GM21360 (cell line): Measurements from ENCODE around the gene CLEC11A.
"Not testable (repeated sequence)": the region's sequence is repeated elsewhere in the genome, so short reads cannot be mapped to it uniquely, and the experiment has no call there.

Experiments
- ATAC-seq: cut with Tn5 transposase; IDR thresholded peaks from one replicate; pipeline ENCODE4 v1.9.1; 2021; ENCODE audit warnings: mild to moderate bottlenecking, moderate library complexity; ENCODE audit not compliant: unreplicated experiment

Gene CLEC11A

DNA sequence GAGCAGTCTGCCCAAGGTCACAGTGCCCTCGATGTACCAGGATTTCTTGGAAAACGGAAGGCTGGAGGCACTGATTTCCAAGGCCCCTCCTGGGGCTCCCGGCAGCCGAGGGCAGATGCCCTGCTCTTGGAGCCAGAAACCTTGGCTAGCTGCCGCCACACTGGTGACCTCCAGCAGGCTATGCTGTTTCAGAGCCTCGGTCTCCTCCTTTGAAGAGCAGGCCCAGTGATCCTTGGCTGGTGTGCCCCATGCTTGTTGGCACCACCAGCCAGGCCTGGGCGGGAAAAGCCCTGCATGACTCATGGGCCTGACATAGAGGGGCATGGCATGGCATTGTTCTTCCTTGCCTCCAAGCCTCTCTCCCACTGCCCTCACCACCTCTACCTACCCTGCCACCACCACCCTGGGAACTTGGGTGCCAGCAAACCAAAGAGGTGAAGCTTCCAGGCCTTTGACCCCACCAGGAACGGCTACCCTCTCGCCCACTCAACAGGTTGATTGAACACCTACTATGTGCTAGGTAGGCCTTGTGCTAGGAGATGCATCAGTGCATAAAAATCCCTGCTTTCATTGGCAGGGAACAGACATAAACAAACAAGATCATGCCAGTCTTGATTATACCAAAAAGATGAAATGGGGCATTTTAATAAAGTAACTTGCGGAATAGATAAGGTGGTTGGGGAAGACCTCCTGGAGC lies 1.6 kb upstream of the CLEC11A start:
- no peak for ATAC-seq

DNA sequence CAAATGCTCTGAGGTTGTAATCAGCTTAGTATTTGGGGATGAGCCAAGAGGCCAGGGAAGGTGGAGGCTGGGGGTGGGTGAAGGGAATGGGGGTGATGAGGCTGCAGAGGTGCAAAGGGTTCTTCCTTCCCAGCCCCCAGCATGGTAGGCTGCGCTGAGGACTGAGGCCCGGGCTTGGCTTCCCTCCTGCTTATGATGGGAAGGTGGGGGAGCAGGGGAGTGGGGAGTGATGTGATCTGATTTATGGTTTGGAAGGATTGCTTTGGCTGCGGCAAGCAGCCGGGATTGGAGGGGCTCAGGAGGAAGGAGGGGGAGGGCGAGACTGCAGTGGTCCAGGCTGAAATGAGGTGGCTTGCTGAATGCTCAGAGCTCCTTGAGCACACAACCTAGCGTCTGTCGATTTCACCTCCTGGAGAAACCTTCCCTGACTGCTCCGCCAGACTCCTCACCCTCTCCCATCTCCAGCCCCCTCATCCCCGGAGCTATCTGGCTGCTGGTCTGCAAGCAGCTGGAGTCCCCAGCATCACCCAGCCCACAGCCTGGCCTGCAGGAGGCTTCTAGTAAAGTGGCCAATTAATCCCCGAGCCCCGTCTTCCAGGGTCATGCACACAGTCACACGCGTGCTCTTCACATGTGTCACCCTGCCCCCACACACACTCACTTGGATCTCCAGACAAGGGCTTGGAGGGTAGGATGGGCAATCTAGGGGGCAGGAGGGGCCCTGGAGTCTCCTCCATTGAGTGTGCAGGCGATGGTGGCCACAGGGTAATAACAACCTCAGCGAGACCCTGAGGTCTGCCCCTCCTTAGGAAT lies 757 bp upstream of the CLEC11A start:
- ATAC-seq: no peak

DNA sequence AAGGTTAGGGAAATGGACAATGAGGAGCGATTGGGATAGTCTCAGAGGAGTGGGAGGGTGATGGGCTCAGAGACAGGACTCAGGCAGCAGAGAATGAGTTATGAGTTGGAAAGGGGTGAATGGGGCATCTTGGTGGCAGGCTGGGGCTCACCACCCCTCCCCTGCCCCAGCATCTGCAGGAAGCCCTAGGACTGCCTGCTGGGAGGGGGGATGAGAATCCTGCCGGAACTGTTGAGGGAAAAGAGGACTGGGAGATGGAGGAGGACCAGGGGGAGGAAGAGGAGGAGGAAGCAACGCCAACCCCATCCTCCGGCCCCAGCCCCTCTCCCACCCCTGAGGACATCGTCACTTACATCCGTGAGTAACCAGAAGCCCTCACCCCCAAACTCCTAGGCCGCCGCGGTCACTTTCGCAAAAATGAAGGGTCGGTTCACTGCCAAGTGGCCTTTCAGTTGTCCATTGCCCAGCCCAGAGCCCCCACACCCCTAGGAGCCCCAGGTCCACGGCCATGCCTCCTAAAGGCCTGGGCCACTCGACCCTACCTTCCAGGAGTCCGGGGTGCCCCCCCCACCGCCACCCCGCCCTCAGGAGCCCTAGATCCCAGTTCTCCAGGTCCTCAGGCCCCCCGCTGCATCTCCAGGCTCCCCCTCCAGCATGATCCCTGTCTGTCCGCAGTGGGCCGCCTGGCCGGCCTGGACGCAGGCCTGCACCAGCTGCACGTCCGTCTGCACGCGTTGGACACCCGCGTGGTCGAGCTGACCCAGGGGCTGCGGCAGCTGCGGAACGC lies 764 bp downstream of the CLEC11A start:
- ATAC-seq: no peak

DNA sequence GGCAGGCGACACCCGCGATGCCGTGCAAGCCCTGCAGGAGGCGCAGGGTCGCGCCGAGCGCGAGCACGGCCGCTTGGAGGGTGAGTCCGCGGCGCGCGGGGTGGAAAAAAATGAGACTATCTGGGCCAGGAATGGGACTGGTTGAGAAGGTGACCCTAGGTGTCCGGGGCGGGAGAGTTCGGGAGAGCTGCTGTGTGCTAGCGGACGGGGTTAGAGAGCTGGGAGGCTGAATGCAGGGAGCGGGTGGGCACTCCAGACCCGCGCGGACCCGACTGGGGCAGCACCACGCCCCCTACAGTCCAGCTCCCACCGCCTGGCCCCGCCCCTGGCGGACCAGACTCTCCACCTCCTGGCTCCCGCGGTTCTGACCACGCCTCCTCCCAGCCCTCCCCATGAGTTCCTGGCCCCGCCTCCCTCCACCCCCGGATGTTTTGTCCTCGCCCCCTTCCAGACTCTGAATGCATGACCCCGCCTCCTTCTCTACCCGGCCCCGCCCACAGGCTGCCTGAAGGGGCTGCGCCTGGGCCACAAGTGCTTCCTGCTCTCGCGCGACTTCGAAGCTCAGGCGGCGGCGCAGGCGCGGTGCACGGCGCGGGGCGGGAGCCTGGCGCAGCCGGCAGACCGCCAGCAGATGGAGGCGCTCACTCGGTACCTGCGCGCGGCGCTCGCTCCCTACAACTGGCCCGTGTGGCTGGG lies 1.5 kb downstream of the CLEC11A start:
- peak; percentile 75 for ATAC-seq

DNA sequence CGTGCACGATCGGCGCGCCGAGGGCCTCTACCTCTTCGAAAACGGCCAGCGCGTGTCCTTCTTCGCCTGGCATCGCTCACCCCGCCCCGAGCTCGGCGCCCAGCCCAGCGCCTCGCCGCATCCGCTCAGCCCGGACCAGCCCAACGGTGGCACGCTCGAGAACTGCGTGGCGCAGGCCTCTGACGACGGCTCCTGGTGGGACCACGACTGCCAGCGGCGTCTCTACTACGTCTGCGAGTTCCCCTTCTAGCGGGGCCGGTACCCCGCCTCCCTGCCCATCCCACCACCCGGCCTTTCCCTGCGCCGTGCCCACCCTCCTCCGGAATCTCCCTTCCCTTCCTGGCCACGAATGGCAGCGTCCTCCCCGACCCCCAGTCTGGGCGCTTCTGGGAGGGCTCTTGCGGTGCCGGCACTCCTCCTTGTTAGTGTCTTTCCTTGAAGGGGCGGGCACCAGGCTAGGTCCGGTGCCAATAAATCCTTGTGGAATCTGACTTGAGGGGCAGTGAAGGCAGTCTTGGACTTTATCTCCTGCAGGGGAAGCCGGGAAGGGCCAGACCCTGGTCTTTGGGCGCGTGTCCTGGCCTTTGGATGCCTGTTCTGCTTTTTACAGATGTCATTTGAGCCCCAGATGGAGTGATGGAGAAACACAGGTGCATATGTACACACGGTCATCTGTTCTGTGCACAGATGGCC lies 2.2 kb downstream of the CLEC11A start:
- peak; percentile 28 for ATAC-seq

DNA sequence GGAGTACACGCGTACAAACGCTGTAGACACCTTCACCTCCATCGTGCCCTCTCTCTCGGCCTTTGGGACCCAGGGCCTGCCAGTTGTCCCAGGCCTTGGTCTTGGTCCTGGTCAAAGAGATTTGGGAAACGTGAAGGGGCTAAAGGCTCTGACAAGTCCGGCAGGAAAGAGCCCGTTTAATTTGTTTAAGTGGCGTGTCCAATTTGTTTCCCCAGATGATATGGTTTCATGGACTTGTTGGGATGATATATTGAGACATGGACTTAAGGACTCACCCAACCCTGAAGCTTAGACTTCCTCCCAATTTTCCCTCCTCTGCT lies 2.7 kb downstream of the CLEC11A start:
- ATAC-seq: no peak

DNA sequence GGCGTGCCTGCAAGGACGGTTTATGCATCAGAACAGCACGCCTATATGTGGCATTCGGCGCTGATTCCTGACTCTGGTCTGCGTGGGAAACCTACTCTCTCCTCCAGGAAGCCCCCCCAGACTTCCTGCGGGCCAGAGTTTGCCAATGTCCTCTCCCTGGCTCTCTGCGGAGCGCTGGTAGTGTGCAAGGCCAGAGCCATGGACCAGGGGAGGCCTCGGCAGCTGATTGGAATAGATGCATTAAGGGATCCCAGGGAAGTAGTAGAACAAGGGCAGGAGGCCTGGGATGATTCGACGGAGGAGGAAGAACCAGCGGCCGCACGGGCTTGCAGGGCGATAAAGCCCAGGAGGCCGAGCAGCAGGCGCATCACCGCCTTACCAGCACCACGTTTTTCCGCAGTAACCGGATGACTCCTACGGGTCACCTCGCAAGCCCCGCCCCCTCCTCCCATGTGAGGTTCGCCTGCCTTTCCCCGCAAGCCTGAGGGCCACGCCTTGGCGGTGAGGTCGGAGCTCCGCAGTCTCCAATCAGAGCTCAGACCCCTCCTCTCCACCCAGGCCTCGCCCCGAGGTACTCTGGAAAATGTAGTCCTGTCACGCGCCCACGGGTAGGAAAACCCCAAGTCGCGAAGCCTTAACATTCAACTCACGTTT lies 5.0 kb downstream of the CLEC11A start:
- ATAC-seq: no peak

DNA sequence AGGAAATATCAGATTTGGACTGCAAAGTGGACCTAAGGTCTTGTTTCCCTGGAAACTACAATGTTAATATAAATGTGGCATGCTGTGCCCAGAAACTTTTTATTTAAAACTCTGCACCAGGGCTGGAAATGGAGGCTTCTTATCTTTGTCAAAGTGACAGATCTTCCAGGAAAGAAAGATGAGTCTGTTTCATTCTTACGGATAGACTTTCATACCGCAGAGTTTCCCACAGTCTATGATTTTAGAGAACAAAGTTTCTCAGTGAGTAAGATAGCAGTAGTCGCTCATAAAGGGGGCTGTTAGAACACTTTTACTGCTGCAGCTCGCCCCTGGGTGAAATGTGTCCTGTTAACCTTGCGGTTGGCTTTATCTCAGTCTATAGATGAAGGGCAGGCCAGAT lies 6.7 kb downstream of the CLEC11A start:
- ATAC-seq: no peak

DNA sequence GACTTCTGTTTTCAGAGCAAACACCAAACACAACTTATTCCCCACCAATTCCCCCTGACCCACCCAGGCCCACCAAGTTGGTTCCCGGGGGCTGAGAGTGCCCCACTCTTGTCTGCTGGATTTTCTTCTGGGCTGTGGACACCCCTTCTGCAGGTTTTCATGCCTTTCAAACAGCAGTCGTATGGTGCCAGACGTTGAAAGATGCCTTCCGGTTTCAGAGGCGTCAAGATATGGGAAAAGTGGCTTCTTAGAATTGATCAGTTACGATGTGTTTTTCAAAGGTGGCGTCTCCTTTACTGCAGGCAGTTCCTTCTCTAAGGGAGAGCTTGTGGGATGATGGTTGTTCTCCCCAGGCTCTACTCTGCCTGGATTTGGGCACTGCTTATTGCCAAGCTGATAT lies 12.7 kb downstream of the CLEC11A start:
- no peak for ATAC-seq

DNA sequence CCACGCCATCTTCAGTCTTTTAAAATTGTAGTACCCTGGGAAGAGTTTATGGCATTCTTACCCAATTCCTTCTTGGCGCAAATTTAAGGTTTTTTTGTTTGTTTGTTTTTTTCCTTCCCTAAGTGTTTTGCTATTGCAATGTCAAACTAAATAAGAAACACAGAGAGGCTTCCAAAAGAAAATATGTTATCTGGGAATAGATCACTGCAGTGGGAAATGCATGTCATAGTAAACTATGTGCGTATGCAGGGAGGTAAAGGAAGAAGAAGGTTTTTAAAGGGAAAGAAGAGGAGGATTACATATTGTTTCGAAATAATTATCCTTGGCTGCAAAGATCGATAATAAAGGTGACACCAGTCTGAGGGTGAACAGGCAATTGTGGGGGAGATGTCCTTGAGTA lies 13.2 kb downstream of the CLEC11A start:
- ATAC-seq: no peak

DNA sequence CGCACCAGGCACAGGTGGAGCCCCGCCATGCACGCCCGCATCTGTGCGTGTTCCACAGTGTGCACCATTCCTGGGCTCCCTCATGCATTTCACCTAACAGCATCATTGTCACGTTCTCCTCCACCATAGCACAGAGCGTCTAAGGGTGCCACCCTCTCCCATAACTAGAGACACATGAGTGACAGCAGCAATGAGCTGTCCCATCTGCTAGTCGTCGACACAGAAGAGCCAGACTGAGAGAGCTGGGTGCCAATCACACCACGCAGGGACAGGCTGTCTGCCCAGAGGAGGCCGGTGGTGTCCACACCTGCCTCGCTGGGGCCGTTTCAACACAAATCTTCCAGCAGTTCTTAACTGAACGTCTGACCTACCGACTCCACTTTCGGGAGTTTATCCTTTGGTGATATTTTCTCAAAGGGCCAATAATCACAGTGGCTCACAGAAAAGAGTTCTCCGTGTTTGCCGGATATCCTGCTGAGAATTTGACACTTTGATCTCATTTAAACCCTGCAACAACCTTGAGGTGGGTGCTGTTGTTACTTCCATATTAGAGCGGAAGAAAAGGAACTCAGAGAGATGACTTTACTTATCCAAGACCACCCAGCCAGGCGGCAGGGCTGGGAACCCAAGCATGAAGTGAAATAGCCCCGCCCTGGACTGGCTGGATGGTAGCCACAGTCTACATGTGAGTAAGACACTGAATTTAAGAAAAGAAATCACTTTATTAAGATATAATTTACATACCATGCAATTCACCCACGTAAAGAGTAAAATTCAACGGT lies 16.2 kb downstream of the CLEC11A start:
- no peak for ATAC-seq

DNA sequence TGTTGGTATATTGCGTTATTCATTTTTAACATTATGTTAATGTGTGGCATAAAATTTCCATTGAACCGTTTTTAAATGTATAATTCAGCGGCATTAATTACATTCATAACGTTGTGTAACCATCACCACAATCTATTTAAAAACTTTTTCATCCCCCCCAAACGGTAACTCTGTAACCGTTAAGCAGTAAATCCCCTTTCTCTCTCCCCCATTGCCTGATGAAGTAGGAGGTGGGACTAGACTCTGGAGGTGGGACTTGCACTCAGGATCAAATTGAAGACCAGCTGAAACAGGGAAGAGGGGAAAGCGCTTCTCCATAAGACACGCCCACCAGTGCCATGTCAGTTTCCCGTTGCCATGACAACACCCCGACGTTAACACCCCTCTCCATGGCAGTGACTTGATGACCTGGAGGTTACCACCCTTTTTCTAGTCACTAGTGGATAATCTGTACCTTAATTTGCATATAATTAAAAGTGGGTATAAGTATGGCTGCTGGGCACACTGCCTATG lies 16.8 kb downstream of the CLEC11A start:
- no peak for ATAC-seq

DNA sequence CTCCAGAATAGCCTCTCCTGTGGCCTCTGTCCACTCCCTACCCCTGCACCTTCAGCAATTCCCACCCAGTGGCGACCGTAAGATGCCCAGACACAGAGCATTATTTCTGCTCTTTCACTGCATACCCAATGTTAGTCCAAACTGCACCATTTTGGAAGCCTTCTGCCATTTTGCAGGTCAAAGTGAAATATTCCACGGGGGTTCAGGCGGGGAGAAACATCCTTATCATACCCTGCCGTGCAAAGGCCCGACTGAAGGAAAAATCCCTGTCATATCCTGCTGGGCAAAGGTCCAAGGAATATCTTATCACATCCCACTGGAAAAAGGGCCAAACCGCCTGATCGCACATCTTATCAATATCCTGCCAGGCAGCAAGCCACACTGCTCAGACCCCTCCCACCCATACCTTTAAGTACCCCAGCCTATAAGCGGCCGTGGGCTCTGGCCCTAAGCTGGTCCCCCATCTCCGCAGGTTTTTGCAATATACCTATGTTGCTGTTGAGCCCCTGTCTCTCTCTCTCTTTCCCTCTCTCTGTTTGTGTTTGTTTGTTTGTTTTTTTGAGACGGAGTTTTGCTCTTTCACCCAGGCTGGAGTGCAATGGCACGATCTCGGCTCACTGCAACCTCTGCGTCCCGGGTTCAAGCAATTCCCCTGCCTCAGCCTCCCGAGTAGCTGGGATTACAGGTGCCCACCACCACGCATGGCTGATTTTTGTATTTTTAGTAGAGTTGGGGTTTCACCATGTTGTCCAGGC lies 18.2 kb downstream of the CLEC11A start:
- no peak for ATAC-seq

DNA sequence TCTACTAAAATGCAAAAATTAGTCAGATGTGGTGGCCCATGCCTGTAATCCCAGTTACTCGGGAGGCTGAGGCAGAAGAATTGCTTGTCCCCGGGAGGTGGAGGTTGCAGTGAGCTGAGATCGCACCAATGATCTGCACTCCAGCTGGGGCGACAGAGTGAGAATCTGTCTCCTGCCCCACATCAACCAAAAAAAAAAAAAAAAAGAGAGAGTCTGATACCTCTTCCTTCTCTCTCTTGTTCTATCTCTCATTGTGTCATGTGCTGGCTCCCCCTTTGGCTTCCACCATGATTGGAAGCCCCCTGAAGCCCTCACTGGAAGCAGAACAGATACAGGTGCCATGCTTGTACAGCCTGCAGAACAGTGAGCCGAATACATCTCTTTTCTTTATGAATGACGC lies 20.4 kb downstream of the CLEC11A start:
- no peak for ATAC-seq

DNA sequence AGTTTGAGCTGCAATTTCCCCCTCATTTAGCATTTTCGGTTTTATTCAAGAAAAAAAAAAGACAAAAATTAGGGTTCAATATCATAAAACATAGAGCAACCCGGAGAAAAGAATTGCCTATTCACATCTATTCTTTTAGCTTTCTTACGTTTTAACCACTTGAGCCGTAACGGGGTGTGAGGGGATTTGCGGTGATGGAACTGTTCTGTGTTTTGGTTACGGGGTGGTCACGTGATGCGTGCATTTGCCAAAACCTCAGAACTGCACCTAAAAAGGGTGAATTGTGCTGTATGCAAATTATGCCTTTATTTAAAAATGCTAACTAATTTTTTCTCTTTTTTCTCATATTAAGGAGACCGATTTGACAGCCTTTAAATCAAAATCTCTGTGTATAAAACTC lies 22.1 kb downstream of the CLEC11A start:
- ATAC-seq: no peak

DNA sequence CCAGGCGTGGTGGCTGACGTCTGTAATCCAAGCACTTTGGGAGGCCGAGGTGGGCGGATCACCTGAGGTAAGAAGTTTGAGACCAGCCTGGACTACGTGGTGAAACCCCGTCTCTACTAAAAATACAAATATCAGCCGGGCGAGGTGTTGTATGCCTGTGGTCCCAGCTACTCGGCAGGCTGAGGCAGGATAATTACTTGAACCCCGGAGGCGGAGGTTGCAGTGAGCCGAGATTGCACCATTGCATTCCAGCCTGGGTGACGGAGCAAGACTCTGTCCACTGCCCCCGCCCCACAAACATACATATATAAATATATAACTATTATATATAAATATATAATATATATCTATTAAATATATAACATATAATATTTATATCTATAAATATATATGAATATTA lies 24.0 kb downstream of the CLEC11A start:
- ATAC-seq: not testable (repeated sequence)

DNA sequence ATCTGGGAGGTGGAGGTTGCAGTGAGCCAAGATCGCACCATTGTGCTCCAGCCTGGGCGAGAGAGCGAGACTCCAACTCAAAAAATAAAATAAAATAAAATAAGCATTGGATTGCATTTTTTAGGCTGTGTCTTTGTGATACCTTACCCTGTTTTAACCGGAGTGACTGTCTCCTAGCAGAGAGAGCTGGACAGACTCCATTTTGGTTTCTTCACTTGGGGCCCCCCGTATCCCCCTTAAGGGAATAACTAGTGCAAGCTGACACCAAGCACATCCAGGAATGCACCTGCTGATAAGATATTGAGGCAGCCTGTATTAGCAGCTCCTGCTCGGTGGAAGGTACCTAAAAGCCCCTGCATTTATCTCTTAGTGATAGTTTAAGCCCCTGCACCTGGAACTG lies 26.3 kb downstream of the CLEC11A start:
- ATAC-seq: no peak

DNA sequence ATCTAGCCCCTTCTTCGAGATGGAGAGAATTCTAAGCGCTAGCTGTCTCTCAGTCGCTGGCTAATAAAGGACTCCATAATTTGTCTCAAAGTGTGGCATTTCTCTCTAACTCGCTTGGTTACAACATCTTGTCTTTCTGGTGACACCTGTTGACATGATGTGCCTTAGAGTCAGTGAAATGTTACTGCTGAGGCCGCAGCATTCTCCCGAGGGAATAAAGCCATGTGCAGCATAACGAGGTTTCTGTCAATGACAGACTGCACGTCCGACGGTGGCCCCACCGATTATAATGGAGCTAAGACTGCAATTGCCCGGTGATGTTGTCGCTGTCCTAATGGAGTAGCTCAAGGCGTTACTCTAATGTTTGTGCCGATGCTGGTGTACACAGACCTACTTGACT lies 26.8 kb downstream of the CLEC11A start:
- no peak for ATAC-seq
